HepG2 (cell line): ENCODE measurements around the gene NAA25. TPM values are rescaled to one million over a fixed set of nuclear protein-coding genes. Genes with fewer than 3 reads are reported as not detected.
A peak's percentile ranks its signal among the peaks of the same experiment; 100 is the strongest.

ENCODE experiments used
- ARID2 ChIP-seq: sonication (generic); formaldehyde crosslinking; IDR thresholded peaks from 2 replicates; pipeline ENCODE4 v1.8.1; 2022; ENCODE audit warnings: mild to moderate bottlenecking, missing genetic modification reagents, borderline replicate concordance
- ATF6 ChIP-seq: sonication (generic); formaldehyde crosslinking; conservative IDR thresholded peaks from 2 replicates; pipeline ENCODE4 v1.4.0; 2020; ENCODE audit warnings: missing genetic modification reagents
- ETV5 ChIP-seq: IDR thresholded peaks from 2 replicates; pipeline ENCODE4 v1.6.1; 2018; ENCODE audit warnings: missing biosample characterization, missing genetic modification reagents, inconsistent platforms, borderline replicate concordance
- HMGXB4 ChIP-seq, 2 experiments: sonication (generic) in 1 of 2; formaldehyde crosslinking in 1 of 2; IDR thresholded peaks; 2 replicates each; pipeline versions ENCODE4 v1.4.0 to v1.6.1; 2018 to 2020; ENCODE audit warnings: missing genetic modification reagents in 2 of 2, borderline replicate concordance in 1 of 2, low read depth in 1 of 2, mild to moderate bottlenecking in 1 of 2, missing biosample characterization in 1 of 2
- HNRNPH1 ChIP-seq: fragments of 200-400 bp; formaldehyde crosslinking; optimal IDR thresholded peaks from 2 replicates; pipeline ENCODE3; 2017; ENCODE audit warnings: mild to moderate bottlenecking, low read depth, low read length
- HOXA3 ChIP-seq: sonication (generic); formaldehyde crosslinking; IDR thresholded peaks from 2 replicates; pipeline ENCODE4 v1.5.0; 2020; ENCODE audit warnings: missing genetic modification reagents
- KAT2B ChIP-seq: fragments of 150-350 bp; IDR thresholded peaks from 2 replicates; pipeline ENCODE4 v1.6.1; 2014; ENCODE audit warnings: low read depth, low read length, borderline replicate concordance
- PPARG ChIP-seq: conservative IDR thresholded peaks from 2 replicates; pipeline ENCODE4 v1.6.1; 2016; ENCODE audit warnings: missing biosample characterization, missing genetic modification reagents
- PRDM4 ChIP-seq: sonication (generic); formaldehyde crosslinking; IDR thresholded peaks from 2 replicates; pipeline ENCODE4 v1.9.0; 2021; ENCODE audit warnings: missing genetic modification reagents, borderline replicate concordance
- SALL2 ChIP-seq: sonication (generic); formaldehyde crosslinking; IDR thresholded peaks from 2 replicates; pipeline ENCODE4 v1.8.1; 2023; ENCODE audit warnings: mild to moderate bottlenecking, missing genetic modification reagents, inconsistent platforms
- YY1 ChIP-seq: IDR thresholded peaks from 2 replicates; pipeline ENCODE4 v1.6.1; 2011; ENCODE audit warnings: low read length, low read depth, moderate library complexity, mild to moderate bottlenecking; ENCODE audit not compliant: insufficient read depth, insufficient replicate concordance
- ZBTB10 ChIP-seq: sonication (generic); formaldehyde crosslinking; IDR thresholded peaks from 2 replicates; pipeline ENCODE4 v1.4.0; 2020; ENCODE audit warnings: missing genetic modification reagents, borderline replicate concordance
- ZBTB46 ChIP-seq: sonication (generic); formaldehyde crosslinking; IDR thresholded peaks from 2 replicates; pipeline ENCODE4 v1.4.0; 2020; ENCODE audit warnings: mild to moderate bottlenecking, missing genetic modification reagents, borderline replicate concordance
- ZNF20 ChIP-seq: sonication (generic); formaldehyde crosslinking; IDR thresholded peaks from 2 replicates; pipeline ENCODE4 v1.4.0; 2020; ENCODE audit warnings: mild to moderate bottlenecking, moderate library complexity, missing genetic modification reagents
- ZNF740 ChIP-seq: sonication (generic); formaldehyde crosslinking; IDR thresholded peaks from 2 replicates; pipeline ENCODE4 v1.4.0; 2020; ENCODE audit warnings: missing genetic modification reagents
- polyA plus RNA-seq, 8 experiments: library from polyadenylated mRNA; depleted of rRNA in 3 of 8; stranded (reverse) in 7 of 8; unstranded in 1 of 8; fragments of >200 nt; fragmentation: Illumina TruSeq in 4 of 8; extraction: Trizol in 4 of 8; gene quantifications; 2 replicates each; pipeline versions ENCODE4 v1.2.1 to v1.2.3, GENCODE V29; 2011 to 2016; ENCODE audit warnings: low read depth in 4 of 8, missing spikeins in 1 of 8, mixed read lengths in 1 of 8; ENCODE audit not compliant: insufficient read depth in 1 of 8
- total RNA-seq, 5 experiments: library from RNA; depleted of rRNA; stranded (reverse); fragments of >200 nt; fragmentation: Illumina TruSeq; extraction: Trizol; gene quantifications; 2 replicates each; pipeline ENCODE4 v1.2.3, GENCODE V29; 2016; ENCODE audit warnings: low read depth in 1 of 5

Gene NAA25
- total and polyA plus RNA-seq, 2 of the 13 experiments (the other 11 are each of a cell fraction or from before 2014, with no cell fraction given): 11.4 to 32.0 TPM

GRCh38 chr12:112013601-112014402 lies 94.8 kb downstream of the NAA25 start (continued):
- TF ChIP-seq ATF6 (CRISPR knock-in tag): no peak
- peak; percentile 24; the same call in 1 of the 2 replicates for TF ChIP-seq ETV5 (CRISPR knock-in tag)
- 0 out of 2 replicates have a peak, but pooled peaks have one; percentile 38 for TF ChIP-seq HOXA3 (CRISPR knock-in tag)
- no peak for TF ChIP-seq PRDM4
- no peak for TF ChIP-seq ZBTB46
- TF ChIP-seq ZNF740: no peak
- no peak for TF ChIP-seq ZBTB10 (CRISPR knock-in tag)
- TF ChIP-seq ARID2 (CRISPR knock-in tag): no peak; the same call in 1 of the 2 replicates
- no peak; the same call in 1 of the 2 replicates for TF ChIP-seq PPARG (CRISPR knock-in tag)
- TF ChIP-seq HNRNPH1: no peak
- TF ChIP-seq SALL2: peak; percentile 62
- TF ChIP-seq ZNF20 (CRISPR knock-in tag): no peak
- no peak for TF ChIP-seq YY1
- peak; percentile 9 to 81; a peak in 2 of 4 replicates for TF ChIP-seq HMGXB4 (CRISPR knock-in tag; IDR thresholded peaks at IDR 0.05; ENCODE audit: borderline replicate concordance in 1 of 2, low read depth in 1 of 2)
- no peak for TF ChIP-seq KAT2B
